Measurements from ENCODE around the gene PLOD1.

The PLOD1 gene

DNA sequence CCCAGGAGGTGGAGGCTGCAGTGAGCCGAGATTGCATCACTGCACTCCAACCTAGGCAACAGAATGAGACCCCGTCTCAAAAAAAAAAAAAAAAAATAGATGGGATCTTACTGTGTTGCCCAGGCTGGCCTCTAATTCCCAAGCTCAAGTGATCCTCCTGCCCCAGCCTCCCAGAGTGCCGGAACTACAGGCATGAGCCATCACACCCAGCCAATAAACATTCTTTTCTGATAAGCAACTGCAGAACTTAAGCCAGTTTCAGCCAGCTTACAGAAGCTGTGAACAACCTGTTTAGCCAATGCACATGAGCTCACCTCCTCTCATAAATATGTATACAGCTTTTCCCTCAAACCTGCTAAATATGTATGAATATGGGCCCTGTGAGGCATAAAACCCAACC, 81.7 kb downstream of the PLOD1 start:
- ChIA-PET CTCF (interaction anchor here (0.5 to 0.9 kb wide), 2 partner anchors 14 to 22 kb away, joined by 3 read pairs; no protein-coding TSS in a partner anchor), POLR2A (no interaction called here)
- Histone ChIP-seq H3K4me1 (ENCODE audit: control insufficient read depth, insufficient read depth, low read length) (no peaks in the 10 kb centered on the region), H3K9me3 (ENCODE audit: control insufficient read depth, insufficient read depth, low read depth, low read length) (no peaks in the 10 kb centered on the region), H3K36me3 (ENCODE audit: control insufficient read depth in 2 of 2, insufficient read depth in 1 of 2, low read length in 2 of 2) (peaks cover 0 to 21% of the 10 kb centered on the region in 2 experiments; a peak in 2 of 3 replicates), H3K4me3 (ENCODE audit: low read depth, low read length) (no peak overlapping the region), H3K27ac (ENCODE audit: extremely low read depth, low read depth, low read length) (no peak overlapping the region)
- TF ChIP-seq, protein P1, sequence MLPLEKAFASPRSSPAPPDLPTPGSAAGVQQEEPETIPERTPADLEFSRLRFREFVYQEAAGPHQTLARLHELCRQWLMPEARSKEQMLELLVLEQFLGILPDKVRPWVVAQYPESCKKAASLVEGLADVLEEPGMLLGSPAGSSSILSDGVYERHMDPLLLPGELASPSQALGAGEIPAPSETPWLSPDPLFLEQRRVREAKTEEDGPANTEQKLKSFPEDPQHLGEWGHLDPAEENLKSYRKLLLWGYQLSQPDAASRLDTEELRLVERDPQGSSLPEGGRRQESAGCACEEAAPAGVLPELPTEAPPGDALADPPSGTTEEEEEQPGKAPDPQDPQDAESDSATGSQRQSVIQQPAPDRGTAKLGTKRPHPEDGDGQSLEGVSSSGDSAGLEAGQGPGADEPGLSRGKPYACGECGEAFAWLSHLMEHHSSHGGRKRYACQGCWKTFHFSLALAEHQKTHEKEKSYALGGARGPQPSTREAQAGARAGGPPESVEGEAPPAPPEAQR (tag by site-specific recombination; IDR thresholded peaks at IDR 0.05) = no peak
- TF ChIP-seq, protein P2, sequence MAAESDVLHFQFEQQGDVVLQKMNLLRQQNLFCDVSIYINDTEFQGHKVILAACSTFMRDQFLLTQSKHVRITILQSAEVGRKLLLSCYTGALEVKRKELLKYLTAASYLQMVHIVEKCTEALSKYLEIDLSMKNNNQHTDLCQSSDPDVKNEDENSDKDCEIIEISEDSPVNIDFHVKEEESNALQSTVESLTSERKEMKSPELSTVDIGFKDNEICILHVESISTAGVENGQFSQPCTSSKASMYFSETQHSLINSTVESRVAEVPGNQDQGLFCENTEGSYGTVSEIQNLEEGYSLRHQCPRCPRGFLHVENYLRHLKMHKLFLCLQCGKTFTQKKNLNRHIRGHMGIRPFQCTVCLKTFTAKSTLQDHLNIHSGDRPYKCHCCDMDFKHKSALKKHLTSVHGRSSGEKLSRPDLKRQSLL (tag by site-specific recombination; IDR thresholded peaks at IDR 0.05) = 0 out of 2 replicates have a peak, but pooled peaks have one; percentile 21
- TF ChIP-seq ZNF354C (tag by site-specific recombination; IDR thresholded peaks at IDR 0.05; ENCODE audit: borderline replicate concordance, low read depth) = no peak
- no peak for TF ChIP-seq ZNF157 (tag by site-specific recombination; IDR thresholded peaks at IDR 0.05)
- no peak for TF ChIP-seq ZNF10 (tag by site-specific recombination; IDR thresholded peaks at IDR 0.05)
- no peak for TF ChIP-seq IKZF3 (tag by site-specific recombination; IDR thresholded peaks at IDR 0.05)
- no peak for TF ChIP-seq ZNF202 (tag by site-specific recombination; IDR thresholded peaks at IDR 0.05; ENCODE audit: borderline replicate concordance)
- no peak for TF ChIP-seq ZNF629 (tag by site-specific recombination; IDR thresholded peaks at IDR 0.05)
- TF ChIP-seq EGR2 (tag by site-specific recombination; IDR thresholded peaks at IDR 0.05; ENCODE audit: low read depth) = no peak
- no peak for TF ChIP-seq ZNF610 (tag by site-specific recombination; IDR thresholded peaks at IDR 0.05; ENCODE audit: borderline replicate concordance)
- TF ChIP-seq ZNF624 (tag by site-specific recombination; IDR thresholded peaks at IDR 0.05) = no peak
- no peak for TF ChIP-seq ZNF292 (tag by site-specific recombination; IDR thresholded peaks at IDR 0.05; ENCODE audit: borderline replicate concordance, low read depth)
- no peak for TF ChIP-seq ZNF670 (tag by site-specific recombination; IDR thresholded peaks at IDR 0.05; ENCODE audit: low read depth)
- TF ChIP-seq TRIM28 (IDR thresholded peaks at IDR 0.05; ENCODE audit: borderline replicate concordance, low read length) = no peak
- no peak for TF ChIP-seq ZNF843 (tag by site-specific recombination; IDR thresholded peaks at IDR 0.05)
- TF ChIP-seq KLF1 (tag by site-specific recombination; IDR thresholded peaks at IDR 0.05) = peak; percentile 25; the same call in 1 of the 2 replicates
- no peak for TF ChIP-seq ZNF555 (tag by site-specific recombination; conservative IDR thresholded peaks at IDR 0.05)
- no peak for TF ChIP-seq ZNF521 (tag by site-specific recombination; IDR thresholded peaks at IDR 0.05)
- no peak for TF ChIP-seq FEZF1 (tag by site-specific recombination; IDR thresholded peaks at IDR 0.05)
- no peak for TF ChIP-seq ZNF747 (tag by site-specific recombination; IDR thresholded peaks at IDR 0.05)
- 0 out of 2 replicates have a peak, but pooled peaks have one; percentile 27 for TF ChIP-seq ZNF600 (tag by site-specific recombination; IDR thresholded peaks at IDR 0.05)
- no peak for TF ChIP-seq ZNF571 (tag by site-specific recombination; IDR thresholded peaks at IDR 0.05)
- TF ChIP-seq ZNF121 (tag by site-specific recombination; IDR thresholded peaks at IDR 0.05) = peak; percentile 98
- no peak for TF ChIP-seq ZBTB17 (tag by site-specific recombination; IDR thresholded peaks at IDR 0.05)
- TF ChIP-seq, protein P3, sequence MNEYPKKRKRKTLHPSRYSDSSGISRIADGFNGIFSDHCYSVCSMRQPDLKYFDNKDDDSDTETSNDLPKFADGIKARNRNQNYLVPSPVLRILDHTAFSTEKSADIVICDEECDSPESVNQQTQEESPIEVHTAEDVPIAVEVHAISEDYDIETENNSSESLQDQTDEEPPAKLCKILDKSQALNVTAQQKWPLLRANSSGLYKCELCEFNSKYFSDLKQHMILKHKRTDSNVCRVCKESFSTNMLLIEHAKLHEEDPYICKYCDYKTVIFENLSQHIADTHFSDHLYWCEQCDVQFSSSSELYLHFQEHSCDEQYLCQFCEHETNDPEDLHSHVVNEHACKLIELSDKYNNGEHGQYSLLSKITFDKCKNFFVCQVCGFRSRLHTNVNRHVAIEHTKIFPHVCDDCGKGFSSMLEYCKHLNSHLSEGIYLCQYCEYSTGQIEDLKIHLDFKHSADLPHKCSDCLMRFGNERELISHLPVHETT (tag by site-specific recombination; IDR thresholded peaks at IDR 0.05) = 0 out of 2 replicates have a peak, but pooled peaks have one; percentile 54
- TF ChIP-seq, protein P4, sequence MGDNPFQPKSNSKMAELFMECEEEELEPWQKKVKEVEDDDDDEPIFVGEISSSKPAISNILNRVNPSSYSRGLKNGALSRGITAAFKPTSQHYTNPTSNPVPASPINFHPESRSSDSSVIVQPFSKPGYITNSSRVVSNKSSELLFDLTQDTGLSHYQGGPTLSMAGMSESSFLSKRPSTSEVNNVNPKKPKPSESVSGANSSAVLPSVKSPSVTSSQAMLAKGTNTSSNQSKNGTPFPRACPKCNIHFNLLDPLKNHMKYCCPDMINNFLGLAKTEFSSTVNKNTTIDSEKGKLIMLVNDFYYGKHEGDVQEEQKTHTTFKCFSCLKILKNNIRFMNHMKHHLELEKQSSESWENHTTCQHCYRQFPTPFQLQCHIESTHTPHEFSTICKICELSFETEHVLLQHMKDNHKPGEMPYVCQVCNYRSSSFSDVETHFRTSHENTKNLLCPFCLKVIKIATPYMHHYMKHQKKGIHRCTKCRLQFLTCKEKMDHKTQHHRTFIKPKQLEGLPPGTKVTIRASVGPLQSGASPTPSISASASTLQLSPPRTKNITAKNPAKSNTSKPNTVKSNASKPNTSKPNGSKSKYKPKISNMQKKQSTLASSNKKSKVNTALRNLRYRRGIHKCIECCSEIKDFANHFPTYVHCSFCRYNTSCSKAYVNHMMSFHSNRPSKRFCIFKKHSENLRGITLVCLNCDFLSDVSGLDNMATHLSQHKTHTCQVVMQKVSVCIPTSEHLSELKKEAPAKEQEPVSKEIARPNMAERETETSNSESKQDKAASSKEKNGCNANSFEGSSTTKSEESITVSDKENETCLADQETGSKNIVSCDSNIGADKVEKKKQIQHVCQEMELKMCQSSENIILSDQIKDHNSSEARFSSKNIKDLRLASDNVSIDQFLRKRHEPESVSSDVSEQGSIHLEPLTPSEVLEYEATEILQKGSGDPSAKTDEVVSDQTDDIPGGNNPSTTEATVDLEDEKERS (tag by site-specific recombination; IDR thresholded peaks at IDR 0.05) = 0 out of 2 replicates have a peak, but pooled peaks have one; percentile 10
